H9 (cell line): ENCODE results near the gene ABCF2. TPM values are rescaled to one million over a fixed set of nuclear protein-coding genes. Genes with fewer than 3 reads are reported as not detected.

Experiments used
- DNase-seq: peaks from one replicate; pipeline ENCODE4 v3.0.0-alpha.2; 2017
- H2AFZ ChIP-seq: one replicate; pipeline ENCODE4 v1.6.1; 2013; ENCODE audit warnings: mild to moderate bottlenecking, low read length, control low read depth, moderate library complexity
- H2AK5ac ChIP-seq: 2 replicates; pipeline ENCODE4 v1.6.1; 2013; ENCODE audit warnings: low read length, control low read depth, mixed read lengths; ENCODE audit not compliant: insufficient read length
- H2BK120ac ChIP-seq: one replicate; pipeline ENCODE4 v1.6.1; 2013; ENCODE audit warnings: low read depth, mild to moderate bottlenecking, low read length, control low read depth, inconsistent platforms; ENCODE audit not compliant: poor library complexity, severe bottlenecking
- H2BK12ac ChIP-seq: 2 replicates; pipeline ENCODE4 v1.6.1; 2013; ENCODE audit warnings: low read length, control low read depth, mixed read lengths, low read depth; ENCODE audit not compliant: insufficient read length
- H2BK15ac ChIP-seq: 2 replicates; pipeline ENCODE4 v1.6.1; 2013; ENCODE audit warnings: low read depth, low read length, control low read depth
- H2BK20ac ChIP-seq: one replicate; pipeline ENCODE4 v1.6.1; 2013; ENCODE audit warnings: low read depth, mild to moderate bottlenecking, low read length, control low read depth, inconsistent platforms; ENCODE audit not compliant: poor library complexity, severe bottlenecking
- H2BK5ac ChIP-seq: 2 replicates; pipeline ENCODE4 v1.6.1; 2013; ENCODE audit warnings: low read length, control low read depth, mixed read lengths; ENCODE audit not compliant: insufficient read length
- H3K14ac ChIP-seq: 2 replicates; pipeline ENCODE4 v1.6.1; 2013; ENCODE audit warnings: low read length, control low read depth; ENCODE audit not compliant: insufficient read depth
- H3K18ac ChIP-seq: 2 replicates; pipeline ENCODE4 v1.6.1; 2013; ENCODE audit warnings: low read depth, mild to moderate bottlenecking, mixed read lengths, low read length, control low read depth; ENCODE audit not compliant: insufficient read length
- H3K23ac ChIP-seq: 2 replicates; pipeline ENCODE4 v1.6.1; 2013; ENCODE audit warnings: low read length, control low read depth, mixed read lengths, low read depth; ENCODE audit not compliant: insufficient read length
- H3K23me2 ChIP-seq: 2 replicates; pipeline ENCODE4 v1.6.1; 2013; ENCODE audit warnings: low read depth, mild to moderate bottlenecking, mixed read lengths, low read length, control low read depth; ENCODE audit not compliant: insufficient read length, poor library complexity, severe bottlenecking
- H3K27ac ChIP-seq: 2 replicates; pipeline ENCODE4 v1.5.1; 2013; ENCODE audit warnings: low read length, control low read depth, mixed read lengths, low read depth; ENCODE audit not compliant: insufficient read length
- H3K27me3 ChIP-seq: 2 replicates; pipeline ENCODE4 v1.6.1; 2013; ENCODE audit warnings: low read length, control low read depth, inconsistent platforms; ENCODE audit not compliant: insufficient read depth
- H3K4ac ChIP-seq: 2 replicates; pipeline ENCODE4 v1.6.1; 2013; ENCODE audit warnings: low read depth, mild to moderate bottlenecking, control low read depth, inconsistent platforms, low read length, moderate library complexity
- H3K4me1 ChIP-seq: 2 replicates; pipeline ENCODE4 v1.6.1; 2013; ENCODE audit warnings: low read length, control low read depth, inconsistent platforms; ENCODE audit not compliant: insufficient read depth
- H3K4me2 ChIP-seq: 2 replicates; pipeline ENCODE4 v1.6.1; 2013; ENCODE audit warnings: low read length, control low read depth, mixed read lengths; ENCODE audit not compliant: insufficient read length, insufficient read depth
- H3K56ac ChIP-seq: 2 replicates; pipeline ENCODE4 v1.6.1; 2013; ENCODE audit warnings: low read depth, mild to moderate bottlenecking, mixed read lengths, low read length, control low read depth; ENCODE audit not compliant: insufficient read length
- H3K79me1 ChIP-seq: 2 replicates; pipeline ENCODE4 v1.6.1; 2013; ENCODE audit warnings: low read depth, mild to moderate bottlenecking, moderate library complexity, low read length, control low read depth, inconsistent platforms; ENCODE audit not compliant: insufficient read depth, poor library complexity, severe bottlenecking
- H3K79me2 ChIP-seq: 2 replicates; pipeline ENCODE4 v1.6.1; 2013; ENCODE audit warnings: low read length, control low read depth, inconsistent platforms; ENCODE audit not compliant: insufficient read depth
- H3K9ac ChIP-seq: 2 replicates; pipeline ENCODE4 v1.6.1; 2013; ENCODE audit warnings: low read length, control low read depth, mixed read lengths; ENCODE audit not compliant: insufficient read length; ENCODE audit errors: extremely low read depth
- H3K9me3 ChIP-seq: one replicate; pipeline ENCODE4 v1.6.1; 2013; ENCODE audit warnings: low read depth, low read length, inconsistent platforms; ENCODE audit not compliant: control insufficient read depth
- H3T11ph ChIP-seq: one replicate; pipeline ENCODE4 v1.6.1; 2013; ENCODE audit warnings: mild to moderate bottlenecking, low read length, control low read depth, inconsistent platforms
- H4K20me1 ChIP-seq: one replicate; pipeline ENCODE4 v1.6.1; 2013; ENCODE audit not compliant: control insufficient read depth, insufficient read length, insufficient read depth
- H4K5ac ChIP-seq: 2 replicates; pipeline ENCODE4 v1.6.1; 2013; ENCODE audit warnings: low read depth, mild to moderate bottlenecking, mixed read lengths, low read length, control low read depth; ENCODE audit not compliant: insufficient read length
- H4K8ac ChIP-seq: replicated peaks from 2 replicates; pipeline ENCODE4 v1.6.1; 2013; ENCODE audit warnings: low read length, control low read depth, mixed read lengths, low read depth; ENCODE audit not compliant: insufficient read length
- H4K91ac ChIP-seq: 2 replicates; pipeline ENCODE4 v1.6.1; 2013; ENCODE audit warnings: low read depth, mild to moderate bottlenecking, moderate library complexity, mixed read lengths, low read length, control low read depth; ENCODE audit not compliant: insufficient read length
- H3K27ac Mint-ChIP-seq, 3 experiments: 2 replicates in 2 of 3; 3 replicates in 1 of 3; pipeline ENCODE4 v1.8.0; 2020 to 2021; ENCODE audit warnings: mixed read lengths in 3 of 3, mild to moderate bottlenecking in 1 of 3, moderate library complexity in 1 of 3
- H3K27me3 Mint-ChIP-seq: 2 replicates; pipeline ENCODE4 v1.8.0; 2021; ENCODE audit warnings: low read depth, mild to moderate bottlenecking, moderate library complexity, mixed read lengths
- H3K36me3 Mint-ChIP-seq, 3 experiments: 2 replicates in 2 of 3; 3 replicates in 1 of 3; pipeline ENCODE4 v1.8.0; 2020 to 2021; ENCODE audit warnings: low read depth in 3 of 3, mixed read lengths in 3 of 3; ENCODE audit not compliant: insufficient read depth in 1 of 3
- H3K4me1 Mint-ChIP-seq, 2 experiments: 2 replicates each; pipeline ENCODE4 v1.8.0; 2020; ENCODE audit warnings: mixed read lengths in 2 of 2
- H3K4me3 Mint-ChIP-seq, 2 experiments: 2 replicates in 1 of 2; 3 replicates in 1 of 2; pipeline ENCODE4 v1.8.0; 2020 to 2021; ENCODE audit warnings: mild to moderate bottlenecking in 2 of 2, mixed read lengths in 2 of 2, moderate library complexity in 1 of 2
- H3K9me3 Mint-ChIP-seq, 2 experiments: 2 replicates in 1 of 2; 3 replicates in 1 of 2; pipeline ENCODE4 v1.8.0; 2020; ENCODE audit warnings: mild to moderate bottlenecking in 2 of 2, mixed read lengths in 2 of 2, moderate library complexity in 1 of 2
- WGBS: extraction: QIAGEN DNeasy Blood & Tissue Kit; methylation state at CpG from one replicate; pipeline ENCODE4 v1.1.7; 2013; ENCODE audit warnings: missing lambda C conversion rate, low lambda C conversion rate, mixed read lengths; ENCODE audit not compliant: insufficient read length; ENCODE audit errors: extremely low coverage; 5-methylcytosine and 5-hydroxymethylcytosine counted together
- total RNA-seq: library from RNA; stranded (reverse); gene quantifications from 2 replicates; pipeline ENCODE4 v1.2.1, GENCODE V29; 2021
- TF ChIP-seq, protein P1 (sequence below): fragments of 200-600 bp; sonication (generic); conservative IDR thresholded peaks from 3 replicates; pipeline ENCODE4 v1.8.0; 2021; ENCODE audit warnings: antibody characterized with exemption, mild to moderate bottlenecking

Gene ABCF2
- total RNA-seq, 1 experiment from 2014 or later: 70.1 TPM

DNA sequence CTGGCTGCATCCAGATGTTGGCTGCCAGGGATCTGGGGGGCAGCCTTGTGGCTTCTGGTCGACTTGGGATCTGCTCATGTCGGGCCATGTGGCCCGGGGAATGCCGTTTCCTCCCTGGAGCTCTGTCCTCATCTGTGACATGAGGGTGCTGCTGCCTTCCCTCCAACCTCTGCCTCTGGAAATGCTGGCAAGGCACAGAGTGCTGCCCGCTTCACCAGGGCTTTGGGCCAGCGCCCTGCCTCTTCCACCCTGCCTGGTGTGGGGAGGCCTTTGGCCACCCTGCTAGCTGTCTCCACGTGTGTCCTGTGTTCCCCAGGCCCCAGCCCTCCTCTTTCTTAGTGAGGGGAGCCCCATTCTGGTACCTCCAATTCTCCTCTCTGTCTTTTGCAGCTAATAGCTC lies 27.3 kb upstream of the ABCF2 start:
- H3T11ph ChIP-seq: no peak overlapping the region
- no peak for DNase-seq
- no peak overlapping the region for H2AFZ ChIP-seq
- peak overlapping the region in 1 of 3 experiments; percentile 23; a peak in 1 of 7 replicates for H3K27ac Mint-ChIP-seq
- no peaks in the 10 kb centered on the region for H3K79me2 ChIP-seq
- H2AK5ac ChIP-seq: no peak overlapping the region
- H3K9ac ChIP-seq: no peak overlapping the region
- no peaks in the 10 kb centered on the region for H3K79me1 ChIP-seq
- peaks cover 12% of the 10 kb centered on the region for H3K23me2 ChIP-seq
- H2BK20ac ChIP-seq: no peak overlapping the region
- H2BK5ac ChIP-seq: no peak overlapping the region
- H4K8ac ChIP-seq: no peak overlapping the region
- no peaks in the 10 kb centered on the region; a peak in 1 of 5 replicates for H3K9me3 Mint-ChIP-seq
- H3K4ac ChIP-seq: no peak overlapping the region
- H3K23ac ChIP-seq: no peak overlapping the region
- TF ChIP-seq, protein P1, sequence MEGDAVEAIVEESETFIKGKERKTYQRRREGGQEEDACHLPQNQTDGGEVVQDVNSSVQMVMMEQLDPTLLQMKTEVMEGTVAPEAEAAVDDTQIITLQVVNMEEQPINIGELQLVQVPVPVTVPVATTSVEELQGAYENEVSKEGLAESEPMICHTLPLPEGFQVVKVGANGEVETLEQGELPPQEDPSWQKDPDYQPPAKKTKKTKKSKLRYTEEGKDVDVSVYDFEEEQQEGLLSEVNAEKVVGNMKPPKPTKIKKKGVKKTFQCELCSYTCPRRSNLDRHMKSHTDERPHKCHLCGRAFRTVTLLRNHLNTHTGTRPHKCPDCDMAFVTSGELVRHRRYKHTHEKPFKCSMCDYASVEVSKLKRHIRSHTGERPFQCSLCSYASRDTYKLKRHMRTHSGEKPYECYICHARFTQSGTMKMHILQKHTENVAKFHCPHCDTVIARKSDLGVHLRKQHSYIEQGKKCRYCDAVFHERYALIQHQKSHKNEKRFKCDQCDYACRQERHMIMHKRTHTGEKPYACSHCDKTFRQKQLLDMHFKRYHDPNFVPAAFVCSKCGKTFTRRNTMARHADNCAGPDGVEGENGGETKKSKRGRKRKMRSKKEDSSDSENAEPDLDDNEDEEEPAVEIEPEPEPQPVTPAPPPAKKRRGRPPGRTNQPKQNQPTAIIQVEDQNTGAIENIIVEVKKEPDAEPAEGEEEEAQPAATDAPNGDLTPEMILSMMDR: no peak
- no peak overlapping the region for H4K91ac ChIP-seq
- no peak overlapping the region; a peak in 1 of 5 replicates for H3K4me3 Mint-ChIP-seq
- no peaks in the 10 kb centered on the region for H4K20me1 ChIP-seq
- H3K18ac ChIP-seq: no peak overlapping the region
- no peak overlapping the region for H3K56ac ChIP-seq
- no peaks in the 10 kb centered on the region; a peak in 1 of 7 replicates for H3K36me3 Mint-ChIP-seq
- H2BK12ac ChIP-seq: no peak overlapping the region
- H3K27me3 ChIP-seq: peaks cover 8% of the 10 kb centered on the region; the same call in 1 of the 2 replicates
- no peak overlapping the region for H2BK15ac ChIP-seq
- no peak overlapping the region for H2BK120ac ChIP-seq
- H3K4me2 ChIP-seq: no peak overlapping the region
- WGBS: no CpG with 5 or more reads among the region's 7 CpGs
- peaks cover 30 to 49% of the 10 kb centered on the region in 2 experiments for H3K4me1 Mint-ChIP-seq
- no peak overlapping the region for H4K5ac ChIP-seq
- H3K27ac ChIP-seq: no peak overlapping the region
- H3K4me1 ChIP-seq: peaks cover 7% of the 10 kb centered on the region; the same call in 1 of the 2 replicates
- H3K14ac ChIP-seq: no peak overlapping the region; the same call in 1 of the 2 replicates
- no peaks in the 10 kb centered on the region for H3K9me3 ChIP-seq
- peaks cover 87% of the 10 kb centered on the region for H3K27me3 Mint-ChIP-seq
